ENCODE data around the gene ZMIZ1. TPM values are rescaled to one million over a fixed set of nuclear protein-coding genes. Genes with fewer than 3 reads are reported as not detected.
A peak's percentile ranks its signal among the peaks of the same experiment; 100 is the strongest.

Gene ZMIZ1
- total RNA-seq, 1 experiment from 2014 or later = 42.3 TPM

GRCh38 chr10:79149662-79150443, 81.1 kb downstream of the ZMIZ1 start:
- no peaks in the 10 kb centered on the region for H3K9me3 ChIP-seq
- ChIA-PET POLR2A (no interaction called here), CTCF (no interaction called here)
- TF ChIP-seq CTCF (IDR thresholded peaks at IDR 0.05; ENCODE audit: insufficient read depth in 1 of 2, low read depth in 1 of 2, low read length in 1 of 2, severe bottlenecking in 1 of 2, unreplicated experiment in 1 of 2) = no peak
- H3K4me1 ChIP-seq = peaks cover 34% of the 10 kb centered on the region
- BruUV-seq (replicated peaks) = no TSS peak
- H3K27me3 ChIP-seq (replicated peaks; ENCODE audit: control insufficient read depth, insufficient read depth, low read length) = no peaks in the 10 kb centered on the region
- Mint-ChIP-seq H3K36me3 (ENCODE audit: insufficient read depth, unreplicated experiment) (peaks cover 24% of the 10 kb centered on the region), H3K27ac (ENCODE audit: unreplicated experiment) (peak overlapping the region; percentile 52), H3K9me3 (ENCODE audit: unreplicated experiment) (no peaks in the 10 kb centered on the region), H3K27me3 (ENCODE audit: insufficient read depth, unreplicated experiment) (no peaks in the 10 kb centered on the region), H3K4me1 (ENCODE audit: low read depth, unreplicated experiment) (peaks cover 9% of the 10 kb centered on the region), H3K4me3 (ENCODE audit: unreplicated experiment) (no peak overlapping the region)
- no peak overlapping the region for H3K4me3 ChIP-seq (ENCODE audit: low read depth, low read length)
- H3K36me3 ChIP-seq (ENCODE audit: control insufficient read depth, insufficient read depth, low read length) = peaks cover 6% of the 10 kb centered on the region
- intact Hi-C loops (cut with micrococcal nuclease; ENCODE audit: unreplicated experiment) = no loop called here
- no peak for DNase-seq

GRCh38 chr10:79150444-79150754, 81.6 kb downstream of the ZMIZ1 start:
- ChIA-PET POLR2A (no interaction called here), CTCF (no interaction called here)
- H3K4me1 Mint-ChIP-seq (ENCODE audit: low read depth, unreplicated experiment) = peaks cover 6% of the 10 kb centered on the region
- peak overlapping the region; percentile 52 for H3K27ac Mint-ChIP-seq (ENCODE audit: unreplicated experiment)
- peaks cover 24% of the 10 kb centered on the region for H3K36me3 Mint-ChIP-seq (ENCODE audit: insufficient read depth, unreplicated experiment)
- Histone ChIP-seq H3K27me3 (replicated peaks; ENCODE audit: control insufficient read depth, insufficient read depth, low read length) (no peaks in the 10 kb centered on the region), H3K9me3 (no peaks in the 10 kb centered on the region), H3K4me1 (peaks cover 36% of the 10 kb centered on the region), H3K4me3 (ENCODE audit: low read depth, low read length) (no peak overlapping the region), H3K36me3 (ENCODE audit: control insufficient read depth, insufficient read depth, low read length) (peaks cover 7% of the 10 kb centered on the region)
- H3K4me3 Mint-ChIP-seq (ENCODE audit: unreplicated experiment) = no peak overlapping the region
- no peak for DNase-seq
- no peaks in the 10 kb centered on the region for H3K27me3 Mint-ChIP-seq (ENCODE audit: insufficient read depth, unreplicated experiment)
- no peak for TF ChIP-seq CTCF (IDR thresholded peaks at IDR 0.05; ENCODE audit: insufficient read depth in 1 of 2, low read depth in 1 of 2, low read length in 1 of 2, severe bottlenecking in 1 of 2, unreplicated experiment in 1 of 2)
- no TSS peak for BruUV-seq (replicated peaks)
- intact Hi-C loops (cut with micrococcal nuclease; ENCODE audit: unreplicated experiment) = no loop called here
- H3K9me3 Mint-ChIP-seq (ENCODE audit: unreplicated experiment) = no peaks in the 10 kb centered on the region

GRCh38 chr10:79152423-79152817, 83.7 kb downstream of the ZMIZ1 start:
- H3K27ac Mint-ChIP-seq (ENCODE audit: unreplicated experiment) = peak overlapping the region; percentile 64
- H3K4me3 ChIP-seq (ENCODE audit: low read depth, low read length) = no peak overlapping the region
- H3K36me3 Mint-ChIP-seq (ENCODE audit: insufficient read depth, unreplicated experiment) = peaks cover 32% of the 10 kb centered on the region
- peaks cover 8% of the 10 kb centered on the region; the same call in 1 of the 2 replicates for H3K36me3 ChIP-seq (ENCODE audit: control insufficient read depth, insufficient read depth, low read length)
- BruUV-seq (replicated peaks) = no TSS peak
- POLR2A ChIA-PET = no interaction called here
- no peaks in the 10 kb centered on the region for H3K9me3 ChIP-seq
- peaks cover 48% of the 10 kb centered on the region for H3K4me1 ChIP-seq
- no peak overlapping the region for H3K4me3 Mint-ChIP-seq (ENCODE audit: unreplicated experiment)
- H3K27me3 Mint-ChIP-seq (ENCODE audit: insufficient read depth, unreplicated experiment) = no peaks in the 10 kb centered on the region
- CTCF ChIA-PET = interaction anchor here (0.6 kb wide), 1 partner anchor 50 kb away, joined by 3 read pairs; no protein-coding TSS in a partner anchor
- H3K27me3 ChIP-seq (replicated peaks; ENCODE audit: control insufficient read depth, insufficient read depth, low read length) = no peaks in the 10 kb centered on the region
- no peak for DNase-seq
- TF ChIP-seq CTCF (IDR thresholded peaks at IDR 0.05; ENCODE audit: insufficient read depth in 1 of 2, low read depth in 1 of 2, low read length in 1 of 2, severe bottlenecking in 1 of 2, unreplicated experiment in 1 of 2) = no peak
- no peaks in the 10 kb centered on the region for H3K9me3 Mint-ChIP-seq (ENCODE audit: unreplicated experiment)
- intact Hi-C loops (cut with micrococcal nuclease; ENCODE audit: unreplicated experiment) = no loop called here
- H3K4me1 Mint-ChIP-seq (ENCODE audit: low read depth, unreplicated experiment) = peaks cover 23% of the 10 kb centered on the region

Measured in Caco-2 (cell line).